Measurements from ENCODE around the gene MORN5.
A peak's percentile ranks its signal among the peaks of the same experiment; 100 is the strongest.

The MORN5 gene

DNA sequence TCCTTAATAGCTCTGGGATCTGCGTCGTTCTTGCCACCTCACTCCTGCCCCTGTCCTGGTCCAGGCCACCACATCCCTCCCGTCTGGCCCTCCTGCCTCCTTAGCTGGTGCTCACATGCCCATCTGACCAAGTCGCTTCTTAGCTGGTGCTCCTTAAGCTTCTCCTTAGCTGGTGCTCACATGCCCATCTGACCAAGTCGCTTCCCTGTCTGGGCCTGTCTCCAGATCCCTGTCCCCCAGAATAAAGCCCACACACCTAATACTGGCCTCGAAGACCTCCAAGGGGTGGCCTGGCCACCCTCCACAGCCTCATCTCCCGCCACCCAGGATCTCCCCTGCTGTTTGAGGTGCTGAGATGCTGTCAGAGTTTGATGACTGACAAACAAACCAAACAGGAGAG is 35.2 kb upstream of the MORN5 start:
- DNase-seq (ENCODE audit: low read depth in 2 of 2), result no peak

- peak; percentile 51 to 69 for DNase-seq (ENCODE audit: low read depth in 2 of 2)
These were observed 34.6 kb upstream of the MORN5 start for GRCh38 chr9:122125158-122125508.

- no peak for DNase-seq (ENCODE audit: low read depth in 2 of 2)
These were observed 34.0 kb upstream of the MORN5 start for GRCh38 chr9:122125509-122126330.

DNA sequence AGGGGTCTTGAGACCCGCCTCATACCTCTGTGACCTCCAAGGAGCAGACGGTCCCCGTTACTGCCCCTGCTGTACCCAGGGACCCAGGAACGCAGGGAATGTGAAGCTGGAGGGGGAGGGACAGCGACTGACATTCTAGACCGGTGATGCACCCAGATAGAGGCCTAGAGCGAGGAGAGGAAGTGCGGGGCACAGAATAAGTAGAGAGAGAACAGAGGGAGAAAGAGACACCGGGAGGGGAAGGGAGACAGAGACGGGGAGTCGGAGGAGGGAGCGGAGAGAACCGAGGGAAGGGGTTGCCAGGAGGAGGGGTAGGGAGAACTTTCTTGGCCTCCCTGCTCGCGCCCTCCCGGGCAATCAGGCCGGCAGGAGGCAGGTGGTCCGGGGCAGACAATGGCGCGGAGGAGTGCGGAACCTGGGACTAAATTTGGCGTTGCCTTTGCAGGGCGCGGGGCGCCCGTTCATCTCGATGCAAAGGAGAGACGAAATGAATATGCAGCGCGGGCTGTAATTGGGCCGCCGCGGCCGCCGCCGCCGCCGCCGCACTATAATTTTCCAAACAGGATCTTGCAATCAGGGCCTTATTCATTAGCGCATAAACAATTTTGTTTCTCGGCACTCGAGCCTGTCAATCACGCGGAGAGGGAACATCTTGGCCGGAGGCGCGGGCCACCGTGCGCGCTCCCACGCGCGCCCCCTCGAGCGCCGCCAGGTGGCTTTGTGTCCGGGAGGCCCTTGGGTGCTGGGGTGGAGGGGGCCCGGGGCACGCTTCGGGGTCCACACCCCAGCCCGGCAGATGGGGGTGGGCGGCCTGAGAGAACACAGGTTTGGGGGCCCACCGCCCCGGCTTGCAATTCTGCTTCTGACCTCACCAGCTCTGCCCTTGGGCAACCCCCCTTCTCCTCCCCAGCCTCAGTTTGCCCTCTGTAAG is 33.1 kb upstream of the MORN5 start:
- DNase-seq (ENCODE audit: low read depth in 2 of 2), result no peak

DNA sequence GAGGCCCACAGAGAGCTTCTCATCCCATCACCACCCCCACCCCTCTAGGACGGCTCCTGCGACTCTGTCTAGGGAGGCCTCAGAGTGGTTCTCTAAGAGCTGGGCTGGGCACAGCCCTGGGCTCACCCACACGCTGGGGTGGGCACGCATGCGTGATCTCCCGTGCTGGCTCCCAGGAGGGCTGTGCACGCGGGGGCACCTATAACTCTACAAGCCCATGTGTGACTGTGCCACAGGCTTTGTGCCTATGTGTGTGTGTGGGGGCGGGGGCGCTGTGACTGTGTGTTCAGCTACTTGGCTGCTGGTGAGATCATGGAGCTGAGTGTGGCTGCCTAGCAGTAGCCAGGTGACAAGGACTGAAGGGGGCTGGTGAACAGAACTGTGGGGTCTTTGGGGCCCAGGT is 32.3 kb upstream of the MORN5 start:
- no peak for DNase-seq (ENCODE audit: low read depth in 2 of 2)

DNA sequence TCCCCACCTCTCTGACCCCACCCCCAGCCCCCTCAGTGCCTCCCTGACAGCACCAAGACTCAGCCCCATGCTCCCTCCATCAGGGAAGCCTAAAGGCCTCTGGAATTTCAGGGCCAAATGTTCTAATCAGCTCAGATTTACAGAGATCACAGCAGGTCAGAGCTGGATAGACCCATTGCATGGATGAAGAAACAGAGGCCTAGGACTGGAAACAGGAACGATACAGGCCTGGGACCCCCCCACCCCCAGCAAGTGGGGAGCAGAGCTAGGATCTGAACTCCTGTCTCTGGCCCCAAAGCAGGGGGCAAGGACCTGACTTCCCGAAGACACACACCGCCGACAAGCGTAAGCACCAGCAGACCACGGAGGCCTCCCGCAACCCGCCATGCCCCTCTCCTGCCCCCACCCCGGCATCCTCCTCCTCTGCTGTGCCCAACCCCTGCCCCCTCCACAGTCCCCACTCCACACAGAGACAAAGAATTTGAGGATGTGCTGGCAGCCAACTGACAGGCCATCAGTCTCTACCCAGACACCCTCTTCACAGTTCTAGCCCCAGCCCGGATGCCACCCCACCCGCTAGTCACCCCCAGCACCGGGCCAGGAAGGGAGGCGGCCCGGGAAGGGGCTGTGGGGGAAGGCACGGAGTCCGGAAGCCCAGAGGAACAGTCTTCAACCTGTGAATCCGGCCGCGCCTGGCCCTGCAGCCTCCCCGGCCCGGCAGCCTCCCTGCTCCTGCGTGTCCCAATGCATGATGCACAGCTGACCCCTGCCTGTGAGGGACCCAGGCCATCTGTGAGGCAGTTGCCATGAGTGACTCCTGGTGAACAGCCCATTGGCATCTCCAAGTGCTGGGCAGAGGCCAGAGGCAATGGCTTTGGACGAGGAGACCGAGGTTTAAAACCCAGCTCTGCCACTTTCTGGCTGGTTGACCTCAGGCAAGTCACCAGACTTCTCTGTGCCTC is 31.4 kb upstream of the MORN5 start:
- no peak for DNase-seq (ENCODE audit: low read depth in 2 of 2)

GRCh38 chr9:122128969-122129343 is 30.8 kb upstream of the MORN5 start:
- no peak for DNase-seq (ENCODE audit: low read depth in 2 of 2)

DNA sequence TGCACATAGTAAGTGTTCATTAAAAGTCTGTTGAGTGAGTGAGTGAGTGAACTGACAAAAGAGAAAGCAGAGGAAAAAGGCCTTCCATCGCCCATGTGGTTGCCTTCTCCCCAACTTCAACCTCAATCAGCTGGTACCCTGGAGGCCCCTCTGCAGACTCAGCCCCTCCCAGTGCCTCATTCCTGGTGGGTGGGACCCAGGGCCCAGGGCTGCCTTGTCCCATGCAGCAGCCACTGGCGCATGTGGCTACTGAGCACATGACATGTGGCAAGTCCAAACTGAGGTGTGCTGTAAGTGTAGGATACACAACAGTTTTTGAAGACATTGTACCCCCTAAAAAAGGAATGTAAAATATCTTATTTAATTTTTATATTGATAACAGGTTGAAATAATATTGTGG is 29.7 kb upstream of the MORN5 start:
- DNase-seq (ENCODE audit: low read depth in 2 of 2), result no peak

- no peak for DNase-seq (ENCODE audit: low read depth in 2 of 2)
These were observed 28.9 kb upstream of the MORN5 start for GRCh38 chr9:122130837-122131236.

- DNase-seq (ENCODE audit: low read depth in 2 of 2), result no peak
These were observed 28.2 kb upstream of the MORN5 start for GRCh38 chr9:122131401-122132001.

DNA sequence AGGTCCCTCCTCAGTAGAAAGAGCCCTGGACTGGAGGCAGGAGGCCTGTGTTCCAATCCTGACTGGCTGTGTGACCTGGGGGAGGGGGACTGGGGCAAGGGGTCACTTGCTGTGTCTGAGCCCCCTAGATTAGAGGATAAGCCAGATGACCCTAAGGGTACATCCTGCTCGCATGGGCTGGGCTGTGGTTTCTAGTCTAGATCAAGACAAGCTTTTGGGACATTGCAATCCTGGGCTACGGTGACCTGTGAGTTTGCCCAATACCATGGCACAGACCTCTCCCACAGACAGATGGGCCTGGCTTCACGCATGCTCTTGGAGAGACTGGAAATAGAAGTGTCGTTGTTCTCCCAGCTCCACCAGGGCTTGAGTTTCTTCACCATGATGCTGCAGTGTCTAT is 27.2 kb upstream of the MORN5 start:
- no peak for DNase-seq (ENCODE audit: low read depth in 2 of 2)

DNA sequence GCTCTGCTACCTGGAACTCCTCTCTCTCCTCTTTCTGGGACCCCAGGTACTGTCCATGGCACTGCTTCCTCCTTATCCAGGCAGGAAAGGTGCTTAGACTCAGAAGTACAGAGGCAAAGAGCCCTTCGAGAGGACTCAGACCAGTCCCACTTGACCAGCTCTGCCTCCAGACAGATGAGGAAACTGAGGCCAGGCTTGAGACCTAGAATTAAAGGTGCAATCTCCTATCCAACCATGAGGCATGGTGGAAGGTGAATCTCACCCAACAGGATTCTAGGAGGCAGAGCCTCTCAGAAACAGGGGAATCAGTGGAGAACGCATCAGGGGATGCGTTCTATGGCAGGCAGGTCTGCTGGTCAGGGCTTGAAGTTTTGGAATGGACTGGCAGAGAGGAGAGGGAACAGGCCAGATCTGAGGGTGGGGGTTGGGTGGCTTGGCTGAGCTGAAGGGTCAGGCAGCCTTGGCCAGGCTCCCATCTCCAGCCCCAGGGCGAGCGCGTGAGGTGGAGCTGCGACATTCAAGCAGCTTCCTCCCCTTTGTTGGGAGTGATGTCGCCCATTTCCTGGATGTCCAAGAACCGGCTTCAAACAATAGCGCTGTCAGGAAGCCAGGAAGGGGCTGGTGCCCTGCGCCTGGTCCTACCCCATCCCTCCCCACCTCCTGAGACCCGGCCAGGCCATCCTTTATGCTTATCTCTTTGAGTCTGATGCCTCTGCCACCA is 26.3 kb upstream of the MORN5 start:
- no peak for DNase-seq (ENCODE audit: low read depth in 2 of 2)

- no peak for DNase-seq (ENCODE audit: low read depth in 2 of 2)
These were observed 25.6 kb upstream of the MORN5 start for GRCh38 chr9:122133984-122134535.

- no peak for DNase-seq (ENCODE audit: low read depth in 2 of 2)
These were observed 24.7 kb upstream of the MORN5 start for GRCh38 chr9:122134822-122135528.

DNA sequence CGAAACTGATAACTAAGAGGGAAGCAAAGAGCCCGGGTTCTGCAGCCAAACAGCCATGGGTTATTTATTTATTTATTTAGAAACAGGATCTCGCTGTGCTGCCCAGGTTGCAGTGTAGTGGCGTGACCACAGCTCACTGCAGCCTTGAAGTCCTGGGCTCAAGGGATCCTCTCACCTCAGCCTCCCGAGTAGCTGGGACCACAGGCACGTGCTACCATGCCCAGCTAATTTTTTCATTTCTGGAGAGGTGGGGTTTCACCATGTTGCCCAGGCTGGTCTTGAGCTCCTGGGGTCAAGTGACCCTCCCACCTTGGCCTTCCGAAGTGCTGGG is 24.2 kb upstream of the MORN5 start:
- no peak for DNase-seq (ENCODE audit: low read depth in 2 of 2)

DNA sequence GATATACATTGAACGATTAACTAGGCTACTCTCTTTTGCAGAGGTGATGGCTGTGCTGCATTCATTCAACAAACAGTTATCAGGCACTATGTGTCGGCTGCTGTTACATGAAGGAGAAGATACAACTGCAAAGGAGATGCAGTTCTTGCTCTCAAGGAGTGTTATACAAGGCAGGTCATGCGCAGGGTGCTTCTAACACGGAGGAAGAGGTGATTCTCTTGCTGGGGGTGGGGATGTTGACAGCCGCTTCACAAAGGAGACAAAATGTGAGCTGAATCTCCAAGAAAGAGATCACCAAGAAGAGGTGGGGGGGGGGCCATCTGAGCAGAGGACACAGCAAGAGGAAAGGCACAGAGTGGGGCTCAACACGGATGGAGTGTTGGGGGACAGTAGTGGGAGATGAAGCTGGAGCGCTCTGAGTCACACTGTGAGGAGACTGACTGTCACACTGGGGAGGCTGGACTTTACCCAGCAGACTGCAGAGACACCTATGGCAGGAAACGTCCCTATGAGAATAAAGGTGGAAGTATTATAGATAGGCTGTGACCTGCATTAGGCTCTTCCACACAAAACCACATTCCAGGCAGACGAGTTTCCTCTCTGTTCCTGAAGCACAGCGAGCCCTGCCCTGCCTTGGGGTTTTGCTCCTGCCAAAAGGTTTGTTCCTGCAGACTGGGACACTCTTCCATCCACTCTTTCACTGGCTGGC is 21.0 kb upstream of the MORN5 start:
- no peak for DNase-seq (ENCODE audit: low read depth in 2 of 2)

- no peak for DNase-seq (ENCODE audit: low read depth in 2 of 2)
These were observed 19.1 kb upstream of the MORN5 start for GRCh38 chr9:122140368-122141193.

GRCh38 chr9:122141671-122142070 is 18.0 kb upstream of the MORN5 start:
- no peak for DNase-seq (ENCODE audit: low read depth in 2 of 2)

Data from stimulated activated CD4-positive, alpha-beta T cell treated with anti-CD3 and anti-CD28 coated beads, Interleukin-1b, Interleukin-23, amount 100 ng/mL, for 1 hour (primary cell).